Loucy (cell line): Measurements from ENCODE around the gene UFD1.
A peak's percentile ranks its signal among the peaks of the same experiment; 100 is the strongest.

Experiments used
- H2AFZ ChIP-seq: fragments of 200-600 bp; sonication (generic); 2 replicates; pipeline ENCODE4 v1.6.0; 2016; ENCODE audit warnings: antibody characterized with exemption, mild to moderate bottlenecking, low read length, moderate library complexity
- H3F3A ChIP-seq: fragments of 200-600 bp; 2 replicates; pipeline ENCODE4 v1.6.0; 2016; ENCODE audit warnings: antibody characterized with exemption, low read depth, mild to moderate bottlenecking
- H3K27me3 ChIP-seq: fragments of 200-600 bp; sonication (generic); 2 replicates; pipeline ENCODE4 v1.6.1; 2014; ENCODE audit warnings: low read length, mild to moderate bottlenecking; ENCODE audit not compliant: insufficient read depth, poor library complexity, severe bottlenecking
- H3K36me3 ChIP-seq: fragments of 200-600 bp; sonication (generic); 2 replicates; pipeline ENCODE4 v1.6.1; 2016; ENCODE audit warnings: low read length; ENCODE audit not compliant: insufficient read depth
- H3K4me1 ChIP-seq: fragments of 200-600 bp; sonication (generic); 2 replicates; pipeline ENCODE4 v1.5.1; 2014; ENCODE audit warnings: low read length, mild to moderate bottlenecking; ENCODE audit not compliant: insufficient read depth, poor library complexity, severe bottlenecking
- H3K4me2 ChIP-seq: fragments of 200-600 bp; sonication (generic); 2 replicates; pipeline ENCODE4 v1.6.0; 2014; ENCODE audit warnings: antibody characterized with exemption, low read length, low read depth, mild to moderate bottlenecking; ENCODE audit not compliant: poor library complexity, severe bottlenecking
- H3K4me3 ChIP-seq: fragments of 200-600 bp; sonication (generic); 2 replicates; pipeline ENCODE4 v1.5.1; 2014; ENCODE audit warnings: low read length, mild to moderate bottlenecking, mixed read lengths; ENCODE audit not compliant: poor library complexity, severe bottlenecking
- H3K79me2 ChIP-seq: fragments of 200-600 bp; sonication (generic); 2 replicates; pipeline ENCODE4 v1.6.1; 2014; ENCODE audit warnings: low read length; ENCODE audit not compliant: insufficient read depth
- H3K9ac ChIP-seq: fragments of 200-600 bp; sonication (generic); 2 replicates; pipeline ENCODE4 v1.6.0; 2014; ENCODE audit warnings: mild to moderate bottlenecking, low read depth, low read length, moderate library complexity; ENCODE audit not compliant: poor library complexity, severe bottlenecking
- H3K9me2 ChIP-seq: fragments of 200-600 bp; sonication (generic); replicated peaks from 2 replicates; pipeline ENCODE4 v1.6.1; 2016; ENCODE audit warnings: low read depth, low read length, mixed read lengths
- H3K9me3 ChIP-seq: fragments of 200-600 bp; sonication (generic); 2 replicates; pipeline ENCODE4 v1.6.1; 2014; ENCODE audit warnings: mild to moderate bottlenecking, antibody characterized with exemption, low read length, low read depth; ENCODE audit not compliant: insufficient read depth
- H4K20me1 ChIP-seq: fragments of 200-600 bp; sonication (generic); 2 replicates; pipeline ENCODE4 v1.6.0; 2014; ENCODE audit warnings: antibody characterized with exemption, low read length, mild to moderate bottlenecking; ENCODE audit not compliant: insufficient read depth, poor library complexity, severe bottlenecking
- CTCF ChIP-seq: fragments of 200-600 bp; sonication (generic); conservative IDR thresholded peaks from 2 replicates; pipeline ENCODE4 v1.5.1; 2014; ENCODE audit warnings: mild to moderate bottlenecking, antibody characterized with exemption, low read length
- EZH2phosphoT487 ChIP-seq: fragments of 200-600 bp; IDR thresholded peaks from 2 replicates; pipeline ENCODE4 v1.6.1; 2018; ENCODE audit warnings: antibody characterized with exemption, mild to moderate bottlenecking, moderate library complexity, borderline replicate concordance

Gene UFD1

GRCh38 chr22:19450363-19451175 lies 28.4 kb downstream of the UFD1 start:
- no peaks in the 10 kb centered on the region for H3K9me2 ChIP-seq
- H4K20me1 ChIP-seq, result peaks cover 10% of the 10 kb centered on the region
- H3K36me3 ChIP-seq, result peaks cover 29% of the 10 kb centered on the region; the same call in 1 of the 2 replicates
- peaks cover 24% of the 10 kb centered on the region for H3K4me1 ChIP-seq
- no peak overlapping the region for H3K4me3 ChIP-seq
- H3K9me3 ChIP-seq, result no peaks in the 10 kb centered on the region
- H3K79me2 ChIP-seq, result peaks cover 36% of the 10 kb centered on the region
- H3K27me3 ChIP-seq, result no peaks in the 10 kb centered on the region
- H2AFZ ChIP-seq, result no peak overlapping the region
- TF ChIP-seq EZH2phosphoT487, result no peak
- TF ChIP-seq CTCF, result no peak
- no peak overlapping the region for H3K4me2 ChIP-seq
- H3K9ac ChIP-seq, result no peak overlapping the region
- no peaks in the 10 kb centered on the region for H3F3A ChIP-seq

DNA sequence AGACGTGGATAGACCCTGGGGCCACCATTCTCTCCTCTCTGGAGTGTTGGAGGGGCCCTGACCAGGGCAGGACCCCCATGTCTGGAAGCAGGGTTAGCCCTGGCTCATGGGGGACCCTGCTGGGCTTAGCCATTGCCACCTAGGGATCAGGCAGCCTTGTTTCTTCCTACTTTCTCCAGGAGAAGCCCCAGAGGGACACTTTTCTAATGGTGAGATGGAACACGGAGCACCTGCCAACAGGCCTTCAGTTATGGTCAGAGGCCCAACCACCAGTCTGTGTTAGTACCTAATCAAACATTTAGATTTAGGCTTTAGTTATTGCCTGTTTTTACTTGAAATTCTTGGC lies 29.6 kb downstream of the UFD1 start:
- Histone ChIP-seq H3K4me1 (peaks cover 31% of the 10 kb centered on the region), H3K27me3 (no peaks in the 10 kb centered on the region), H3K4me3 (no peak overlapping the region), H3K9me2 (no peaks in the 10 kb centered on the region), H3K9me3 (no peaks in the 10 kb centered on the region), H3K36me3 (peaks cover 17% of the 10 kb centered on the region; the same call in 1 of the 2 replicates), H3K79me2 (peaks cover 47% of the 10 kb centered on the region), H3K9ac (no peak overlapping the region), H3F3A (no peaks in the 10 kb centered on the region), H4K20me1 (peaks cover 17% of the 10 kb centered on the region), H3K4me2 (peak overlapping the region; percentile 77), H2AFZ (no peak overlapping the region)
- no peak for TF ChIP-seq CTCF
- TF ChIP-seq EZH2phosphoT487, result no peak

- TF ChIP-seq CTCF, result no peak
- no peak for TF ChIP-seq EZH2phosphoT487
- Histone ChIP-seq H3F3A (no peaks in the 10 kb centered on the region), H3K79me2 (peaks cover 53% of the 10 kb centered on the region), H3K9me3 (no peaks in the 10 kb centered on the region), H3K27me3 (no peaks in the 10 kb centered on the region), H4K20me1 (peaks cover 20% of the 10 kb centered on the region), H3K4me1 (peaks cover 31% of the 10 kb centered on the region), H3K4me2 (peak overlapping the region; percentile 77), H3K4me3 (peak overlapping the region; percentile 84), H3K9me2 (no peaks in the 10 kb centered on the region), H2AFZ (no peak overlapping the region), H3K9ac (peak overlapping the region; percentile 83), H3K36me3 (peaks cover 16% of the 10 kb centered on the region; the same call in 1 of the 2 replicates)
Observed at GRCh38 chr22:19448739-19449421, 30.1 kb downstream of the UFD1 start.
